Hepatocyte (in vitro differentiated cells): ENCODE measurements around the gene ITGA8.

ENCODE experiments used
- EZH2phosphoT487 ChIP-seq: fragments of 200-600 bp; sonication (generic); IDR thresholded peaks from one replicate; pipeline ENCODE4 v1.6.1; 2018; ENCODE audit warnings: antibody characterized with exemption, mild to moderate bottlenecking, low read depth, moderate library complexity; ENCODE audit not compliant: unreplicated experiment, severe bottlenecking
- TF ChIP-seq, protein P1 (sequence below): fragments of 200-600 bp; sonication (generic); IDR thresholded peaks from 2 replicates; pipeline ENCODE4 v1.5.1; 2016; ENCODE audit warnings: antibody characterized with exemption, mild to moderate bottlenecking; ENCODE audit not compliant: poor library complexity

DNA sequence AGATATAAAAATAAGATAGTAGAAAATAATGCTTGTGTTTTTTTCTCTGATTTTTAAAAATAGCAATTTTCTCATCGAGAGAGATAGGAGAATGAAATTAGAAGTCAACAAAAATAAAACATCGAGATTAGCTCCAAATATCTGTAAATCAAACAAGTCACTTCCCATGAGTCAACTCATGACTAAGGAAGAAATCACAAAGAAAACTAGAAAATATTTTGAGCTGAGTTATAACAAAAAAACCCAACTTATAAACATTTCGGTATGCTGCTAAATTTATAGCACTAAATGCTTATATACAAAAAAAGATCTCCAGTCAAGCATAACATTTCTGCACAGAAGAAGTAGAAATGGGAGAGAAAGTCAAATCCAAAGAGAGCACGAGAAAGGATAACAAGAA is 140.1 kb downstream of the ITGA8 start:
- TF ChIP-seq, protein P1, sequence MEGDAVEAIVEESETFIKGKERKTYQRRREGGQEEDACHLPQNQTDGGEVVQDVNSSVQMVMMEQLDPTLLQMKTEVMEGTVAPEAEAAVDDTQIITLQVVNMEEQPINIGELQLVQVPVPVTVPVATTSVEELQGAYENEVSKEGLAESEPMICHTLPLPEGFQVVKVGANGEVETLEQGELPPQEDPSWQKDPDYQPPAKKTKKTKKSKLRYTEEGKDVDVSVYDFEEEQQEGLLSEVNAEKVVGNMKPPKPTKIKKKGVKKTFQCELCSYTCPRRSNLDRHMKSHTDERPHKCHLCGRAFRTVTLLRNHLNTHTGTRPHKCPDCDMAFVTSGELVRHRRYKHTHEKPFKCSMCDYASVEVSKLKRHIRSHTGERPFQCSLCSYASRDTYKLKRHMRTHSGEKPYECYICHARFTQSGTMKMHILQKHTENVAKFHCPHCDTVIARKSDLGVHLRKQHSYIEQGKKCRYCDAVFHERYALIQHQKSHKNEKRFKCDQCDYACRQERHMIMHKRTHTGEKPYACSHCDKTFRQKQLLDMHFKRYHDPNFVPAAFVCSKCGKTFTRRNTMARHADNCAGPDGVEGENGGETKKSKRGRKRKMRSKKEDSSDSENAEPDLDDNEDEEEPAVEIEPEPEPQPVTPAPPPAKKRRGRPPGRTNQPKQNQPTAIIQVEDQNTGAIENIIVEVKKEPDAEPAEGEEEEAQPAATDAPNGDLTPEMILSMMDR, result no peak
- TF ChIP-seq EZH2phosphoT487, result no peak
